PC-9 (cell line): Measurements from ENCODE around the gene SORCS2. TPM values are rescaled to one million over a fixed set of nuclear protein-coding genes. Genes with fewer than 3 reads are reported as not detected.

Experiments used
- BruUV-seq: library from RNA; stranded (reverse); fragments of 400-500 nt; replicated peaks from 2 replicates; lab custom pipeline; 2021; lab: Mats Ljungman, UMichigan
- CTCF ChIA-PET: fragments of 300-600 bp; sonication (Branson Sonifier 250); formaldehyde crosslinking; loops from one replicate; lab custom pipeline; 2022; ENCODE audit warnings: antibody characterized with exemption; lab: Charles Lee
- POLR2A ChIA-PET: fragments of 300-600 bp; sonication (Branson Sonifier 250); formaldehyde crosslinking; loops from one replicate; lab custom pipeline; 2022; ENCODE audit warnings: antibody characterized with exemption; ENCODE audit not compliant: unreplicated experiment; lab: Charles Lee
- DNase-seq, 2 experiments: peaks; one replicate each; pipeline versions ENCODE4 v3.0.0 to v3.0.0-alpha.2; 2015 to 2022; ENCODE audit warnings: mixed read lengths in 1 of 2
- H2AFZ ChIP-seq: fragments of 200-600 bp; sonication (generic); 2 replicates; pipeline ENCODE4 v1.8.1; 2017; ENCODE audit warnings: antibody characterized with exemption
- H3F3A ChIP-seq: fragments of 200-600 bp; sonication (generic); 2 replicates; pipeline ENCODE4 v1.8.1; 2017; ENCODE audit warnings: antibody characterized with exemption, mild to moderate bottlenecking, low read depth; ENCODE audit not compliant: insufficient read depth
- H3K27ac ChIP-seq: fragments of 200-600 bp; sonication (generic); 2 replicates; pipeline ENCODE4 v1.6.1; 2016; ENCODE audit warnings: mixed run types
- H3K27me3 ChIP-seq: fragments of 200-600 bp; sonication (generic); 2 replicates; pipeline ENCODE4 v1.6.1; 2016; ENCODE audit warnings: low read depth, mixed run types; ENCODE audit not compliant: insufficient read depth
- H3K36me3 ChIP-seq: fragments of 200-600 bp; sonication (generic); 2 replicates; pipeline ENCODE4 v1.6.1; 2016; ENCODE audit warnings: low read depth, mixed run types
- H3K4me1 ChIP-seq: fragments of 200-600 bp; sonication (generic); replicated peaks from 2 replicates; pipeline ENCODE4 v1.6.1; 2016; ENCODE audit warnings: mixed run types; ENCODE audit not compliant: insufficient read depth
- H3K4me2 ChIP-seq: fragments of 200-600 bp; sonication (generic); 2 replicates; pipeline ENCODE4 v1.6.1; 2017; ENCODE audit warnings: mixed run types
- H3K4me3 ChIP-seq: fragments of 200-600 bp; sonication (generic); 2 replicates; pipeline ENCODE4 v1.6.1; 2016; ENCODE audit warnings: mixed run types
- H3K79me2 ChIP-seq: fragments of 200-600 bp; sonication (generic); 2 replicates; pipeline ENCODE4 v1.6.1; 2017; ENCODE audit warnings: low read depth, mixed run types
- H3K9me2 ChIP-seq: fragments of 200-600 bp; sonication (generic); 2 replicates; pipeline ENCODE4 v1.8.1; 2017; ENCODE audit warnings: mild to moderate bottlenecking; ENCODE audit not compliant: insufficient read depth
- H3K9me3 ChIP-seq: fragments of 200-600 bp; sonication (generic); 2 replicates; pipeline ENCODE4 v1.8.1; 2016; ENCODE audit warnings: low read depth; ENCODE audit not compliant: insufficient read depth
- H4K20me1 ChIP-seq: fragments of 200-600 bp; sonication (generic); 2 replicates; pipeline ENCODE4 v1.8.1; 2017; ENCODE audit not compliant: insufficient read depth
- EZH2 ChIP-seq: fragments of 200-600 bp; sonication (generic); IDR thresholded peaks from 2 replicates; pipeline ENCODE4 v1.8.0; 2017; ENCODE audit warnings: antibody characterized with exemption, low read depth
- intact Hi-C: fragments of 100-400 bp; cut with micrococcal nuclease; formaldehyde crosslinking; loops from one replicate; pipeline ENCODE4 v1.10.0; 2022; ENCODE audit not compliant: unreplicated experiment
- total RNA-seq: library from RNA; stranded (reverse); gene quantifications from 2 replicates; pipeline ENCODE4 v1.2.3, GENCODE V29; 2021
- TF ChIP-seq, protein P1 (sequence below): fragments of 200-600 bp; sonication (generic); conservative IDR thresholded peaks from 2 replicates; pipeline ENCODE4 v1.6.1; 2017; ENCODE audit warnings: mixed run types, antibody characterized with exemption, mild to moderate bottlenecking, moderate library complexity

The SORCS2 gene
- total RNA-seq, 1 experiment from 2014 or later: 25.8 TPM

DNA sequence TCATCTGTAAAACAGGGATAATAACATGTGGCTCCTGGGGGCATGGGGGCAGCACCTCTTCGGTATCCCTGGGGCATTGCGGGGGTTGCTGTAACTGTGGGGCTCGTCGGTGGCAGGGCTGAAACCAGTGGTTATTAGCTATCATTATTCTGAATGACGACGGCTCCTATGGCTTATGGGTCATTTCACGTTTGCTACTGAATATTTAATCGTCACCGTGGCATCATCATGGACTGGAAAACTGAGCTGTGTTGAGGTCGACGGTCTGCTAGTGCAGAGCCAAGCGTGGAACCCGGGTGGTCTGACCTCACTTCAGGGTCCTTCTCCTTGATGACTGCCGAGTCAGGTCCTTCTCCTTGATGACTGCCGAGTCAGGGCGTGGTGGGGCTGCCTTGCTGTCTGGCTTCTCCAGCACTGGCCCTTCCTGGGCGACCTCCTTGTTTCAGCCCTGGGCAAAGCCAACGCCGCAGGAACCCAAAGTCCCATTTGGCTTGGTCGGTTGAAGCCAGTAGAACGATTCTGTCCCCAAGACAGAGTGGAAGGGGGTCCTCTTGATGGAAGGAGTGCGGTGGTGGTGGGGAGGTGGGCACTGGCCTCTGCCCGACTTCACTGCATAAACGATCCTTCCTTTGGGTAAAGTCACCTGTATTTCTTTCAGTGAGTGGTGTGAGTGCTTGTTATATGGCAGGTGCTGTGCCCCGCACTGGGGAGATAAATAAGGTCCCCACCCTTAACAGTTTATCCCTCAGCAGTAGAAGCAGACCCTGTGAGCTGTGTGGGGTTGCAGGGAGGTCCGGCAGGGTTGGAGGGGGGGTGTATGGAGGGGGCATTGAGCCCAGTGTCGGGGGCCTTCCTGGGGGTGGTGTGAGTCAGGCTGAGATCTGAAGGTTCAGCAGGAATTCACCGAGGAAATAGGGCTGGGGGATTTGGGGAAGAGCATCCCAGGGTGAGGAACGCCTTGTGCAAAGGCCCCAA lies 201.6 kb downstream of the SORCS2 start:
- no TSS peak for BruUV-seq
- Histone ChIP-seq H3K4me3 (no peak overlapping the region), H2AFZ (no peak overlapping the region), H3K36me3 (no peaks in the 10 kb centered on the region), H3K4me1 (no peaks in the 10 kb centered on the region), H3K9me3 (no peaks in the 10 kb centered on the region), H3K79me2 (no peaks in the 10 kb centered on the region), H4K20me1 (no peaks in the 10 kb centered on the region), H3K27me3 (no peaks in the 10 kb centered on the region), H3K4me2 (no peak overlapping the region), H3F3A (no peaks in the 10 kb centered on the region), H3K27ac (no peak overlapping the region), H3K9me2 (no peaks in the 10 kb centered on the region)
- intact Hi-C loops: no loop called here
- DNase-seq: no peak
- CTCF ChIA-PET: no interaction called here
- POLR2A ChIA-PET: no interaction called here
- no peak for TF ChIP-seq EZH2
- TF ChIP-seq, protein P1, sequence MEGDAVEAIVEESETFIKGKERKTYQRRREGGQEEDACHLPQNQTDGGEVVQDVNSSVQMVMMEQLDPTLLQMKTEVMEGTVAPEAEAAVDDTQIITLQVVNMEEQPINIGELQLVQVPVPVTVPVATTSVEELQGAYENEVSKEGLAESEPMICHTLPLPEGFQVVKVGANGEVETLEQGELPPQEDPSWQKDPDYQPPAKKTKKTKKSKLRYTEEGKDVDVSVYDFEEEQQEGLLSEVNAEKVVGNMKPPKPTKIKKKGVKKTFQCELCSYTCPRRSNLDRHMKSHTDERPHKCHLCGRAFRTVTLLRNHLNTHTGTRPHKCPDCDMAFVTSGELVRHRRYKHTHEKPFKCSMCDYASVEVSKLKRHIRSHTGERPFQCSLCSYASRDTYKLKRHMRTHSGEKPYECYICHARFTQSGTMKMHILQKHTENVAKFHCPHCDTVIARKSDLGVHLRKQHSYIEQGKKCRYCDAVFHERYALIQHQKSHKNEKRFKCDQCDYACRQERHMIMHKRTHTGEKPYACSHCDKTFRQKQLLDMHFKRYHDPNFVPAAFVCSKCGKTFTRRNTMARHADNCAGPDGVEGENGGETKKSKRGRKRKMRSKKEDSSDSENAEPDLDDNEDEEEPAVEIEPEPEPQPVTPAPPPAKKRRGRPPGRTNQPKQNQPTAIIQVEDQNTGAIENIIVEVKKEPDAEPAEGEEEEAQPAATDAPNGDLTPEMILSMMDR: no peak

DNA sequence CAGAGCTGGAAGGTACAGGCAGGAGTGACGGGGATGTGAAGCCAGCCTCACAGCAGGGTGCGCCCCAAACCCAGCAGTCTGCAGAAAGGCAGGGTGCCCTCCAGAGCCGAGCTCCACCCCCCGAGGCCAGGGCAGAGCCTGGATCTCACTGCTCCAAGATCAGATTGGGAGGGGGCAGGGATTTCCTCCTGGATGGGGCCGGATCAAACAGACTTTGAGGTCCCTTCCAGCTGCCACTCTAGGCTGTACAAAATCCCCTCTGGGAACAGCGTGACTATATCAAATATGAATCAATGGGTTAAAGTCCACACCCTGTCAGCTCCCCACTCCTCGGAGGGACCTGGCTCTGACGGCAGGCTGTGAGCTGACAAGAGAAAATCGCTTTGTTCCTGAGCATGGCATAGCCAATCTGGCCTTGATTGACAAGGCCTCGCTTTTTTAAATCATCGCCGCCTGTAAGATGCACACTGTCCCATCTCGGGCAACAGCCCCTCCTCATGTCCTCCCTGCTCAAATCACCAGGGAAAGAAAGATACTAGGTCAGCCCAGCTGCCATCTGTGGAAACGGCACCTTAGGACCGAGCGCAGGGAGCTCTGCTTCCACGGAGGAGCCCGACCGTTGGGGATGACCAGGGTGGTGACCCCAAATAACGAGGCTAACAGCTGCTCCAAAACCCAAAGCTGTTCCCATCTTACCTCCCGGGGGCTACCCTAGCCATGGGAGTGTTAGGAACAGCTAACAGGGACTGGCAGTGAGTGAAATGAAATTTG lies 202.5 kb downstream of the SORCS2 start:
- POLR2A ChIA-PET: no interaction called here
- DNase-seq: no peak
- no TSS peak for BruUV-seq

DNA sequence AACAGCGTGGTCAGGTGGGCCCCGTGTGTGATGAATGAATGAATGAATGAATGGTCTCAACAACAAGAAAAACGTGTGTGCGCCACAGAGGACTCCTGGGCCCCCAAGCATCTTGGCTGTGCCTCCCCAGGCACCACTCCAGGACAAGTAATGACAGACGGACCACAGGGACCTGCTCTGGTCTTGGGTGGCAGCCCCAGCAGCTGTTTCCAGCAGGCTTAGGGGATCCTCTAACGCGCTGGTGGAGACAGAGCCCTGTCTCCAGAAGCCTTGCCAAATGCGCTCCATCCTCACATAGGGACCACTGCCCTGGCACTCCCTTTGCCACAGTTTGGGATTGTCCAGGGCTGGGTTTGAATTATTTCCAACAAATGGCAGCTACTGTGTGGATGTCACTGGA lies 203.3 kb downstream of the SORCS2 start:
- intact Hi-C loops: no loop called here
- H3K36me3 ChIP-seq: no peaks in the 10 kb centered on the region
- TF ChIP-seq EZH2: no peak
- TF ChIP-seq, protein P1: no peak
- DNase-seq: no peak
- CTCF ChIA-PET: no interaction called here
- no peaks in the 10 kb centered on the region for H4K20me1 ChIP-seq
- no peaks in the 10 kb centered on the region for H3K9me3 ChIP-seq
- no peaks in the 10 kb centered on the region for H3K9me2 ChIP-seq
- no peaks in the 10 kb centered on the region for H3K79me2 ChIP-seq
- no TSS peak for BruUV-seq
- H3F3A ChIP-seq: no peaks in the 10 kb centered on the region
- H3K4me3 ChIP-seq: no peak overlapping the region
- H3K27ac ChIP-seq: no peak overlapping the region
- POLR2A ChIA-PET: no interaction called here
- no peak overlapping the region for H2AFZ ChIP-seq
- no peak overlapping the region for H3K4me2 ChIP-seq
- no peaks in the 10 kb centered on the region for H3K27me3 ChIP-seq
- H3K4me1 ChIP-seq: no peaks in the 10 kb centered on the region

More for the DNA sequence above, 202.5 kb downstream of the SORCS2 start:
- CTCF ChIA-PET: interaction anchor here (0.6 kb wide), 1 partner anchor 526 kb away, joined by 5 read pairs; no protein-coding TSS in a partner anchor
- Histone ChIP-seq H3K4me2 (no peak overlapping the region), H4K20me1 (no peaks in the 10 kb centered on the region), H3K9me3 (no peaks in the 10 kb centered on the region), H3K27me3 (no peaks in the 10 kb centered on the region), H2AFZ (no peak overlapping the region), H3K79me2 (no peaks in the 10 kb centered on the region), H3K4me1 (no peaks in the 10 kb centered on the region), H3F3A (no peaks in the 10 kb centered on the region), H3K4me3 (no peak overlapping the region), H3K36me3 (no peaks in the 10 kb centered on the region), H3K9me2 (no peaks in the 10 kb centered on the region), H3K27ac (no peak overlapping the region)
- intact Hi-C loops: no loop called here
- TF ChIP-seq, protein P1: no peak
- TF ChIP-seq EZH2: no peak
